ENCODE results near the gene ING1.
"Not testable (repeated sequence)": the region's sequence is repeated elsewhere in the genome, so short reads cannot be mapped to it uniquely, and the experiment has no call there.

ING1 gene, protein sequence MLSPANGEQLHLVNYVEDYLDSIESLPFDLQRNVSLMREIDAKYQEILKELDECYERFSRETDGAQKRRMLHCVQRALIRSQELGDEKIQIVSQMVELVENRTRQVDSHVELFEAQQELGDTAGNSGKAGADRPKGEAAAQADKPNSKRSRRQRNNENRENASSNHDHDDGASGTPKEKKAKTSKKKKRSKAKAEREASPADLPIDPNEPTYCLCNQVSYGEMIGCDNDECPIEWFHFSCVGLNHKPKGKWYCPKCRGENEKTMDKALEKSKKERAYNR

DNA sequence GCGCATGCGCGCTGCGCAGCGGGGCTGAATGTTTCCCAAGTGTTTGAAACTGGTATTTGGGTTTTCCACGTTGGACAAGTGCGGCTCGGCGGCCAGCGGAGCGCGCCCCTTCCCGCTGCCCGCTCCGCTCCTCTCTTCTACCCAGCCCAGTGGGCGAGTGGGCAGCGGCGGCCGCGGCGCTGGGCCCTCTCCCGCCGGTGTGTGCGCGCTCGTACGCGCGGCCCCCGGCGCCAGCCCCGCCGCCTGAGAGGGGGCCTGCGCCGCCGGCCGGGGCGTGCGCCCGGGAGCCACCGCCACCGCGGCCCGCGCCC is at the start of gene ING1:
Gene ING1 (plus strand): TSS at position 59 of the 311 bp plus-strand sequence. CDS start 450 bp downstream, outside the sequence.
- DNase-seq (ENCODE audit: low read depth) = no peak

DNA sequence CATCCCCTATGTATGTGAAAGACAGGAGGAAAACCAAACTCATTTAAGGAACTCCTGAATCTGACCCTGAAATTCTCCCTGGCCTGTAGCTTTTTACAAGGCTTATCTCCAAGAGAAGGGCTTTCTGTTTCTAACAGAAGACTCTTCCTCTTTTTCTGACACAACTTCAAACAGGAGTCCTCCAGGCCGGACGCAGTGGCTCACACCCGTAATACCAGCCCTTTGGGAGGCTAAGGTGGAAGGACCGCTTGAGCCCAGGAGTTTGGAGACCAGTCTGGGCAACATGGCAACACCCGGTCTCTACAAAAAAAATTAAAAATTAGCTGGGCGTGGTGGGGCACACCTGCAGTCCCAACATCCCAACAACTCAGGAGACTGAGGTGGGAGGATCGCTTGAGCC is 49.5 kb upstream of the ING1 start:
- no peak for DNase-seq (ENCODE audit: low read depth)

DNA sequence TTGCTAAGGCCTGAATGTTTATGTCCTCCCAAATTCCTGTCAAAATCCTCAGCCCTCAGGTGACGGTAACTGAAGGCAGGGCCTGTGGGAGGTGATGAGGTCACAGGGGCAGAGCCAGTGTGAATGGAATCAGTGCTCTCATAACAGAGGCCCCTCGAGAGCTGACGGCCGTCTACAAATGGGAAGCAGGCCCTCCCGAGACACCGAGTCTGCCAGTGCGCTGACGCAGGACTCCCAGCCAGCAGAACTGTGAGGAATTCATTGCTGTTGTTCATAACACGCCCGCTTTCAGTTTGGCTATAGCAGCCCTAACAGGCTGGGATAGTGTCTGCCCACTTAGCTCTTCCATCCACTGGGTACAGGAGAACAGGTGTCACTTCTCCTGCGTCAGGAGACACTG is 48.8 kb upstream of the ING1 start:
- DNase-seq (ENCODE audit: low read depth) = no peak

DNA sequence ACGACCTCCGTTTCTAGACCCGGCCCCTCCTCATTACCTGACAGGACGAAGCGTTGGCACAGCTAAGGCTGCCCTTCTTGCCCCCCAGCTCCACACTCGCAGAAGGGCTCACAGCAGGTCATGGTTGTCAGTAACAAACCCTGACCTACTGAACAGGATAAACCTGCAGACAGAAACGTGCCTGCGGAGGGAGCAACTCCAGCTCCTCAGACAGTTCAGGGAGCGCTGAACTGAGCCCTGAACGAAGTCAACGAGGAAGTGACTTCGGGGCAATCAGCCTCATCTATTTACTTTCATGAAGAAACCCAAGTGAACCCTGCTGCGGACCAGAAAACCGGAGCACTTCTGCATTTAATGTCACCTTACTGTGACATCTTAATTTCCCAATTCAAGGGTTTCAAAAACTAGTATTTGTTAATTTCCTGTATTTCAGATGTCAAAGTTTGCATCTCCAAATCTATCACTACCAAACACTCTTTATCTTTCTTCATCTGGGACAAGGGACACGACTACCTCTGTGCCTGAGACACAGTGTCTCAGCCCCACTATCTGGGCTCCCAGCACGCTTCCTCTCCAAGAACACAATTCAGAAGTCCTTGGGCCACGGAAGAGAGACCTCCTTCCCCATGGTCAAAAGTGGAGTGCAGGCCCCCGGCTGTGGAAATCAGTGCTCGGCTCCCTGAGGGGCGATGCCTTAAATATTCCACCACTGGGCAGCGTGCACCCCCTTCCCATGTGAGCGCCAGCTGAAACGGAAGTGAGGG is 47.8 kb upstream of the ING1 start:
- DNase-seq (ENCODE audit: low read depth) = no peak

DNA sequence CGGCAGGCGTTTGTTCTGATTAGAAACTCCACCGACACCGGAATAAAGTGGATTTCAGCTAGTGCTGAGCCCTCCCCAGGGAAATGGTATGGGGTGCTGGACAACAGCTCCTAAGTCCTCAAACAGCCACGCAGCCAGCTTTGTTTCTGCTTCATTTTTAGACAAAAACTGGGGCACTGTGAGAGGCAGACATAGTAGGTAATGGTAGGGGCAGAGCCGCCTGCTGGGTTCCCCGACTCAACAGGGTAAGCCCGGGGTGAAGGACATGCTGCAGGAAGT is 47.3 kb upstream of the ING1 start:
- DNase-seq (ENCODE audit: low read depth) = no peak

DNA sequence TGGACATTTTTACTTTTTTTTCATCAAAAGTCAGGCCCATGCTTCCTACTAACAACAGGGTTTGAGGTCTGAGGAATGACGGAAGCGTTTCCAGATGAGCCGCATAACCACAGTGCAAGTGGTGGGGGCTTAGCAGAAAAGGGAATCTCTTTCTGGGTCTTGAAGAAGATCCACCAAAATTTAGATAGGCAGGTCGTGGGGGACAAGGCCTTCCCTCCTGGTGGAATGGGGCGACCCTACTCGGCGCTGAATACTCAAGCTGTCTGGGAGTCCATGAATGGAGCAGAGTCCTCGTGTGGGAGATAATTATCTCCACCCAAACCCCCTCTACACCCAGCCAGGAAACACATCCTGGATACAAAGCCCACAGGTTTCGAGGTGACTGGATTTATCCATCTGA is 44.5 kb upstream of the ING1 start:
- DNase-seq (ENCODE audit: low read depth) = no peak

DNA sequence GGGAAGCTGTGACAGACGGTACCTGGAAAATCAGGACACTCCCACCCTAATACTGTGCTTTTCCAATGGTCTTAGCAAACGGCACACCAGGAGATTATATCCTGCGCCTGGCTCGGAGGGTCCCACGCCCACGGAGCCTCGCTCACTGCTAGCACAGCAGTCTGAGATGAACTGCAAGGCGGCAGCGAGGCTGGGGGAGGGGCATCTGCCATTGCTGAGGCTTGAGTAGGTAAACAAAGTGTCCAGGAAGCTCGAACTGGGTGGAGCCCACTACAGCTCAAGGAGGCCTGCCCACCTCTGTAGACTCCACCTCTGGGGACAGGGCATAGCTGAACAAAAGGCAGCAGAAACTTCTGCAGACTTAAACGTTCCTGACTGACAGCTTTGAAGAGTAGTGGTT is 43.7 kb upstream of the ING1 start:
- DNase-seq (ENCODE audit: low read depth) = not testable (repeated sequence)

DNA sequence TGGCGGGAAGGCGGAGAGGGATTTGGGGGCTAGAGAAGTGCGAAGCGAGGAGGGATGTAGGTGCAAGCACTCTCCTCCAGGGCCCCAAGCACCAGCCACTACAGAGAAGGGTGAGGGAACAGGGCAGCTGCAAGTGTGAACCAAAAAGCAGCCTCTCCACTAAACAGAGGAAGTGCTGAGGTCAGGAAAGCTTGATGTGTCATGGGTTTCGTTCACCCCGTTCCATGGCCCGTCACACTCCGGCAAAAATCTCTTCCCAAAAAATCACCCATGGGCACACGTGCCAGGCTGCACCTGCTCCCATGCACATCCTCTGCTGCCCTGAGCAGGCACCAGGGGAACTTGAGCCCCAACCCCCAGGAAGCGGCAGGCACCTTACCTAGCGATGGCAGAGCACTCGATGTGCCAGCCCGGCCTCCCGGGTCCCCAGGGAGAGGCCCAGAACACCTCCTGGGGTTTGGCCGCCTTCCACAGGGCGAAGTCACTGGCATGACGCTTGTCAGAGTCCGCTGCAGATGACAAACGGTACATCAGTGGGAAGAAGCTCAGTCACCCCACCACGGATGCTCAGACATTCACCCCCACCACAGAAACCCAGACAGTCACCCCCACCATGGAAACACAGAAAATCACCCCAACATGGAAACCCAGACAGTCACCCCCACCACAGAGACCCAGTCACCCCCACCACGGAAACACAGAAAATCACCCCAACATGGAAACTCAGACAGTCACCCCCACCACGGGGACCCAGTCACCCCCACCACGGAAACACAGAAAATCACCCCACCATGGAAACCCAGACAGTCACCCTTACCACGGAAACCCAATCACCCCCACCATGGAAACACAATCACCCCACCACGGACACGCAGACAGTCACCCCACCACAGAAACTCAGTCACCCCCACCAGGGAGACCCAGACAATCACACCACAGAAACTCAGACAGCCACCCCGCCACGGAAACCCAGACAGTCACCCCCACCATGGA is 36.6 kb upstream of the ING1 start:
- no peak for DNase-seq (ENCODE audit: low read depth)

DNA sequence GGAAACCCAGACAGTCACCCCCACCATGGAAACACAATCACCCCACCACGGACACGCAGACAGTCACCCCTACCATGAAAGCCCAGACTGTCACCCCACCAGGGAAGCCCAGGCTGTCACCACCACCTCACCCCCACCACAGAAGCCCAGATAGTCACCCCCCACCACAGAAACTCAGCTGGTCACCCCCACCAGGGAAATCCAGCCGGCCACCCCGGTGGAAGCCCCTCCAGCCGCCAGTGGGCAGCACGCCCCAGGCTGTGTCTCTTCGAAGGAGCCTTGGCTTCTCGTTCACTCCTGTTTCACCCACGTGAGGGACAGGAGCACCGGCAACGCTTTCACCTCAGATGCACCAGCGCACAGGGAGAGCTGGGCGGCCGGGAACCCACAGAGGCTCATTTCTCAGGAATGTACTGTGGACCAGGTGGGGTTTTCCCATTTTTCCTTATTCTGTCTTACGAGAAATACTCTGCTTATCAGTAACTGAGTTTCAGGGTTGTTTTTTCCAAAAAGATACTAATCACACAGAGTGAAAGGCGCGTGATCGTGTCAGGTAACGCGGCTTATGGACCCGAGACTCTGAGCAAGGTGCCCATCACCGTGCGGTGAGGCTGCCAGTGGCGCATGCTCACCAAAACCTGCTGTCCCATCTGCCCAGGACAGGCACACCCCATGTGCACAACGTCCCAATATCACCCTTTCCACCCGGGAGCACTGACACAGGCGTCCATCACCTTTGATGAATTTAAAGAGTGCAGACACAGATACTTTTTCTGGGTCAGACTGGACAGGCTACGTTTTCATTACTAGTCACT is 35.6 kb upstream of the ING1 start:
- DNase-seq (ENCODE audit: low read depth) = no peak

DNA sequence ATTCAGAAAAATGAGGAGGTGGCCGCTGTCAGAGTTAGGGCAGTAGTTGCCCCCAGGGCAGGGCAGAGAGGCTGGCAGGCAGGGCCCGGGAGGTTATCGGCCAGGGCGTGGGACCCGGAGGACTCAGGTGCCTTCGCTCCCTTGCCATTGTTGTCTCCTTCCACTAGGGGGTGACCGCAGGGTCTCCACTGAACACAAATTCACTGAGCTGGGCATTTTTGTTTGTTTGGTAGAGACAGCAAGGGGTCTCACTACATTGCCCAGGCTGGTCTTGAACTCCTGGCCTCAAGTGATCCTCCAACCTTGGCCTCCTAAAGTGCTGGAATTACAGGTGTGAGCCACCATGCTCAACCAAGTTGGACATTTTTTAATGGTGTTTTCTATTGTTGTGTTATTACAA is 32.6 kb upstream of the ING1 start:
- DNase-seq (ENCODE audit: low read depth) = no peak

DNA sequence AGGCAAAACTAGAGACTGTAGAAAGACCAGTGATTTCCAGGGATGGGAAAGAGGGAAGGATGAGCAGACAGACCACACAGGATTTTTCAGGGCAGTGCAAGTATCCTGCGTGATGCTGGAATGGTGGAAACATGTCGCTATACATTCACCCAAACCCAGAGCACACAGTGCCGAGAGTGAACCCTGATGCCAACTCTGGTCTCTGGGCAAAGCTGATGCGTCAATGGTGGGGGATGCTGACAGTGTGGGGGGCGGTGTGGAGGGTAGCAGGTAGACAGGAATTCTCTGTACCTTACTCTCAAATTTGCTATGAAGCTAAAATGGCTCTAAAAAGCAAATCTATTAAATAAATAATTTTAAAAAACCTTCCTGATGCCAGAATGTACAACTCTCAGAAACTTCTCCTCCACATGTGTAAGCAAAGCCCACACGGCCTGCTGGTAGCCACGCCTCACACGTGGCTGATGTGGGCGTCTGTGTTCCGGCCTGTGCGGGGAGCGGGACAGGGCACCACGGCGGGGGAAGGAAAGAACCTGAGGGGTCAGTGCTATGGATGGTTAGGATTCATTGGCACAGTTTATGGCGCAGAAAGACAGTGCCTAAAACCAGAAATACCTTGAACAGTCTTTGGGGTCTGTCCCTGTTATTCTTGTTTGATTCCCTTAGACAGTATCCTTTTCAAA is 31.5 kb upstream of the ING1 start:
- DNase-seq (ENCODE audit: low read depth) = no peak

DNA sequence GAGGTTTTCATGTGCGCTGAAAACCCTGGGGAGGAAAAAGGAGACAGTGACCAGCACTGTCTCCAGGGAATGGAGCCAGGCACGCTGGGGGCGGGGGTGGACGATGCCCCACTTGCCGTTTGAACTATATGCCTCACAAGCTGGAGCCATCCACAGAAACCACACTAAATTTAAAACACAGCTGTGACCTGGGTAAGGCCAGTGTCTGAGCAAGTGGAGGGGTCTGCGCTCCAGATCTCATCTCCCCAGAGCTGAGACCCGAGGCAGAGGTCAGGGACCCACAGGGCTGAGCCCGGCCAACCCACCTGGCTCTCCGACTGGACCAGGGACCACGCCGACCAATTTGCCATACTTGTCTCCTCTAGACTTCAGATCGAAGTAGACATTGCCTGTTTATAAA is 30.8 kb upstream of the ING1 start:
- DNase-seq (ENCODE audit: low read depth) = no peak

DNA sequence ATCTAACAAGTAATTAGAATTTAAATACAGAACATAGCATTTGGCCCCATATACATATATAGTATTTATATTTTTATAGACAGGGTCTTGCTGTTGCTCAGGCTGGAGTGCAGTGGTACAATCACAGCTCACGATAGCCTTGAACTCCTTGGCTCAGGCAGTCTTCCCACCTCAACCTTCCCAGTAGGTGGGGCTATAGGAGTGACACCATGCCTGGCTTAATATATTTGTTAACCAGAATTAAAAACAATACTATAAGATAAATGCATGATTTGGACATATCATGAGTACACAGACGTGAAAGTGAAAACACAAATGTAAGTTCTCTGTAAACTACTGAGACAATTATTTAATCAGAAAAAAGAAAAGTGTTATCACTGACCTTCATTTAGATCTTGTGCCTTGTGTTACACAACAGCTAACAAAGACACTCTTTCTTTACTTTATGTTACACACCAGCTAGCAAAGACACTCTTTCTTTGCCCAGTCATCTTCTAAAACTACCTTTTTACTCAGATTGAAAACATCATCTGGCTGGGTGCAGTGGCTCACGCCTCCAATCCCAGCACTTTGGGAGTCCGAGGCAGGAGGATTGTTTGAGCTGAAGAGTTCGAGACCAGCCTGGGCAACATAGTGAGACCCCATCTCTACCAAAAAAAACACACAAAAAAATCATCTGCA is 30.2 kb upstream of the ING1 start:
- DNase-seq (ENCODE audit: low read depth) = no peak

DNA sequence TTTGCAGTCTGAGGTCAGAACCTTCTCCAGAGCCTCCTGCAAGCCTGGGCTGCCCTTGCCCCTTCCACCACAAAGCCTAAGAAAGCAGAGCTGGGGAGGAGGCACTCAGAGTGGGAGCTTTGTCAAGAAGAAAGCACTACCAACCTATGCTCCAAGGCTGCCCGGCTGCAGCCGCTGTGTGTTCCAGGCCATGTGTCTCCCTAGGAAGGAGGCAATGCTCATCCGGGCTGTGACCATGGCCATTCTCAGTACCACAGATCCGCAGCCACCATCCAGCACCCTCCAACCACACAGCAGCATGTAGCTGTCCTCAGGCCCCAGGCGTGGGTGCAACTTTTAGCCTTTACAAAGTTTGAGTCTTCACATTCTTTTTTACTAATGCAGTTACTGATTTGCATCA is 29.6 kb upstream of the ING1 start:
- no peak for DNase-seq (ENCODE audit: low read depth)

DNA sequence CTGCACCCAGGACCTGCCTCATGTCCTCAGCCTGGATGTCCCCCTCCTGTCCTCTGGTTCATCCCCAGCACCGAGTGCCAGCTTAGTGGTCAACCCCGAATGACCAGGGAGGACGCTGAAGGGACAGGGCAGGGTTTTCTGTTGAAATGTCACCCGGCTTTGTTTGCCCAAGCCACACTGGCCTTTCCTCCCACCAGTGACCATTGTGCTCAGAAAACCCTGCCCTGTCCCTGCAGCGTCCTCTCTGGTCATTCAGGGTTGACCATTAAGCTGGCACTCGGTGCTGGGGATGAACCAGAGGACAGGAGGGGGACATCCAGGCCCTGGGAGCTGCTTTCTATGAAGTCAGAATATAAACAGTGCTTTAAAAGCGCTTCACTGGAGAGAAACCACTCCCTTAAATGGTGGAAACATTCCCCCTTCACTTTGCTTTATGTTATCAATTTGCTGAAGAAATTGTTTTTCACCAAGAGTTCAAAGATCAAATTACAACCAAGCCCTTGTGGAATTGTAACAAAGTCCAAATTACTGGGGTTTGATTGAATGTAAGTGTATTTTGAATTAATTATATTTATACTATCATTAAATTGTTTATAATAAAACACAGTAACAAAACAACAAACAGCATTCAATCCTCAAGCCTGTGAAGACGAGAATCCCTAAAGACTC is 29.0 kb upstream of the ING1 start:
- no peak for DNase-seq (ENCODE audit: low read depth)

DNA sequence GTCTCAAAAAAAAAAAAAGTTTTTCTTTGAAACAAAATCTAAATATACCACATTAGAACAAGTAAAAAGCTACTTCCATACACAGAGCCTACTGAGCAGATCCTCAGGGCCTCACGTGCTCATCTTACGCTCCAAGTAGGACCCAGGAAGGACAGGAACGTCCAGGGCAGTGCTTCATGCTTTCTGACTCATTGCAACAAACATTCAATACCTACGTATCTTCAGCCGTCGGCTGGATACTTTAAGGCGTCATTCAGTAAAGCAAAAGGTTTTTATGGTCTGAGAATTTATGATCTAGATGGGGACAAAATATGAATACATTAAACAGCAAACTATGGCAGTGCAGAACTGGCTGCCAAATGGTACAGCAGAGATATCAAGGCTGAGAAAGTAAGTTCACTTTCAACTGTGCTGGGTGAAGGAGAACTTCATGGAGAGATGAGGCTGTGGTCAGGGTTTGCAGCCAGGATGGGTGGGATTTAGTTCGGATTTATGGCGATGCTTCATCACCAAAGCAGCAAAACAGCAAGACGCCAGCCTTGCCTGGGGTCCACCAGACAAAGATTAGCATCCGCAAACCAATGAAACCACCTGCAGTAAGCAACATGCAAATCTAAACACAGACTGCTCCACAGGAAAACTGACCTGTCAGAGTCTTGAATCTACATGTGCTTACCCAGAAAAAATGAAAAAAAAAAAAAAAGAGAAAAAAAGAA is 28.0 kb upstream of the ING1 start:
- DNase-seq (ENCODE audit: low read depth) = no peak

DNA sequence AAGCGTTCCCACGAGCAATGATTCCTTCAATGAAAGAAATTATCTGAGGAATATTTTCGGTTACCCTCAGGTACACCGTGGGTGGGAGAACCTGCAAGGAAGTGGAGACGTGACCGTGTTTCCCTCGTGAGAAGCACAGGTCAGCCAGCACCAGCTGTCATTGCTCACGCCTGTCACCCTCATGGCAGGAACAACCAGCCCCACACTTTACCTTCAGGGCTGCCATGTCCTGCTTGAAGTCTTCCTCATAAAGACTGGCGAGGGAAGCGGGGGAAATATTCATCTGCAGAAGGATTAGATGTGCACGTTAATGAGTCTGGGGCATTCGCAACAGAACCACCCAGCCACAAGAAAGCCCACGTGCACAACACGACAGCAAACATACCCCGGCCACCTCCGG is 25.8 kb upstream of the ING1 start:
- DNase-seq (ENCODE audit: low read depth) = no peak

DNA sequence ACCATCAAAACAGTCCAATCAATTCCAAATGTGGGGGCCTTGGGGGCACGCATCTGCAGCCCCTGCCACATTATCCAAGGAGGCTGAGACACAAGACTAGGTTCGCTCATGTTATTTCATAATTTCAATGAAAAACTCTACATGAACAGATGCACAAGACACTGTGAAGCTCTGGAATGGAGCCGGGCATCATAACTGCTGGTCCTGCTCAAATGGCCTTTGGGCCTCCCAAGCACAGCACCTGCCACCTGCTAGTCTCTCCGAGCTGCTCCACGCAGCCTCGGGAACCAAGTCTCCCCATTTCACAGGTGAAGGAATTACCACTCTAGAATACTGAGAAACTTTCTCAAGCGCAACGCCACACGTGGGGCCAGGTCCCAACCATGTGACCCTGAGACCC is 24.5 kb upstream of the ING1 start:
- DNase-seq (ENCODE audit: low read depth) = no peak

DNA sequence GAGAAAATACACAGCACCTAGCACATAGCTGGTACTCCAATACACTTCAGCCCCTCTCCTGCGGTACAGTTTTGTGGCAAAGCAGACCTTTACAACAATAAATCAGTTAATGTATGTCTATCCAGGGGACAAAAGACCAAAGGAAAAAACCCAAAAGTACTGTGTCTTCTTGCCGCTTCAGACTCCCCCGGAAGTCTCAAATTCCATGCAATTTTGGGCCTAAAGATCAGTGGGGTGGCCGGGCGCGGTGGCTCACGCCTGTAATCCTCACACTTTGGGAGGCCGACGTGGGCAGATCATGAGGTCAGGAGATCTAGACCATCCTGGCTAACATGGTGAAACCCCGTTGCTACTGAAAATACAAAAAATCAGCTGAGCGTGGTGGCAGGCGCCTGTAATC is 23.8 kb upstream of the ING1 start:
- no peak for DNase-seq (ENCODE audit: low read depth)

DNA sequence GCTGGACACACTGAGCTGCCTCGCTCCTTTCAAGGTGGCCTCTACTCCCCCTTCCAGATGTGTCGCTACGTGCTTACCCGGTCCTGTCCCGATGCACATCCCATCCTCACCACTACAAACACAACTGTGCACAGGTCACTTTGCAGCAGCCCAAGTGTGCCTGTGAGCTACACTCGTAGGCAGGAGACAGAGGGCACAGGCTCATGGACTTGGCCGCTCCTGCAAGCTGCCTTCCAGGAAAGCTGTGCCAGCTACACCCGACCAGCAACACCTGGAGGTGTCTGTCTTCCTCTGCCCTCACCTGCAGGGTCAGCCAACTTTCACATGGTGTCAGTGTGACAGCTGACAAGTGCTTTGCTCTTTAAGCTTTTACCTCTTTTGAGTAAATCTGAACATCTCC is 23.0 kb upstream of the ING1 start:
- no peak for DNase-seq (ENCODE audit: low read depth)
